HUDEP-2 (cell line): Measurements from ENCODE around the gene TPI1.

Experiments
- DNase-seq, 76 experiments: peaks; one replicate each; lab custom pipeline; 2025; ENCODE audit not compliant: unreplicated experiment in 76 of 76; lab: John Stamatoyannopoulos, UW

The TPI1 gene

DNA sequence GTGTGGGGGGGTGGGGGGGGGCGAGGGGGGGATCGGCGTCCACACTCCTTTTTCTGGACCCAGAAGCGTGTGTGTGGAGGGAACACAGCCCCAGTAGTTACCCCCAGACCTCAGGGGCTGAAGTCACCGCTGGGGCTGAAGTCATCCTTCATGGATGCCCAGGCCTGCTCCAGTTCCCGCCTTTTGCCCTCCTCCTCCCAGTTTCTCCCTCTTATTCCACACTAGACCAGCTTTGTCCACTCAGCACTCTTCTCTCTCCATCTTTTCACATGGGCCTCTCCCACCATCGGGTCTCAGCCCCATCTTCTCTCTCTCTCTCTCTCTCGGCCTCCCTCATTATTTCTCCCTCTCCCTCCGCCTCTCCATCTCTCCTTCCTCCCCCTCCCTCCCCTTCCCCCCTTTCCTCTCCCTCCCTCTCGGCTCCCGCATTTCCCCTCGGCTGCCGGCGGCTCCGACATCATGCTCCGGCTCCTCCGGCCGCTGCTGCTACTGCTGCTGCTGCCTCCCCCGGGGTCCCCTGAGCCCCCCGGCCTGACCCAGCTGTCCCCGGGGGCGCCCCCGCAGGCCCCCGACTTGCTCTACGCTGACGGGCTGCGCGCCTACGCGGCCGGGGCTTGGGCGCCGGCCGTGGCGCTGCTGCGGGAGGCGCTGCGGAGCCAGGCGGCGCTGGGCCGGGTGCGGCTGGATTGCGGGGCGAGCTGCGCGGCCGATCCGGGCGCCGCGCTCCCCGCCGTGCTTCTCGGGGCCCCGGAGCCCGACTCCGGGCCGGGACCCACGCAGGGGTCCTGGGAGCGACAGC is 39.1 kb upstream of the TPI1 start, which contains the start of gene P3H3:
P3H3 (plus strand) TSS at position 426 of the 799 bp plus-strand sequence; CDS start at position 460, 34 bp downstream.
- DNase-seq: no peak

DNA sequence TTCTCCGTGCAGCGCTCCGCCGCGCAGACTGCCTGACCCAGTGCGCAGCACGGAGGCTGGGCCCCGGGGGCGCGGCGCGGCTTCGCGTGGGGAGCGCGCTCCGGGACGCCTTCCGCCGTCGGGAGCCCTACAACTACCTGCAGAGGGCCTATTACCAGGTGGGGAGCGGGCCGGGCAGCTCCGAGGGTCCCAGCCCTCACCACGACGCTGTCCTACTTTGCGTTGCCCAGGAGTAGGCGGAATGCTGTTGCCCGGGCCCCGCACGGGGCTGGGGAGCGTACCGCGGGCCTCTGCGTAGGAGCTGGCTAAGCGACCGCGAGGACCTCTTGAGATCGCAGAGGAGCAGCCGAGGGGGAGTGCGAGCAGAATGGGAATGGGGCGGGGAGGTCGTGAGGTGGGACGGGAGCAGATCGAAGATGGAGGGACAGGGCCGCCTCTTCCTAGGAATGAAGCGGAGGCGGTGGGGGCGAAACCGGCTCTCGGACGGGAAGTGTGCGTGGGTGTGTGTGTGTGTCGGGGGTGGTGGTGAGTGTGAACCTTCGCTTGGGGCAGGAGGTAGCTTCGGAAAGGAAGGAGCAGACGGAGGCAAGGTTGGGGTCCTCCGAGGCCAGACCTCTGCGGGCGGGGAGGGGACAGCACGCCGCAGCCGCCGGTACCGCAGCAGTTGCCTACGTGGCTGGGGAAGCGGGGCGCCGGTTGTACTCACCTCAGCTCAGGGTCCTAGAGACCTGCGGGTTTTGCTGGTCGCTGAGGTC is 38.4 kb upstream of the TPI1 start:
- DNase-seq: no peak

DNA sequence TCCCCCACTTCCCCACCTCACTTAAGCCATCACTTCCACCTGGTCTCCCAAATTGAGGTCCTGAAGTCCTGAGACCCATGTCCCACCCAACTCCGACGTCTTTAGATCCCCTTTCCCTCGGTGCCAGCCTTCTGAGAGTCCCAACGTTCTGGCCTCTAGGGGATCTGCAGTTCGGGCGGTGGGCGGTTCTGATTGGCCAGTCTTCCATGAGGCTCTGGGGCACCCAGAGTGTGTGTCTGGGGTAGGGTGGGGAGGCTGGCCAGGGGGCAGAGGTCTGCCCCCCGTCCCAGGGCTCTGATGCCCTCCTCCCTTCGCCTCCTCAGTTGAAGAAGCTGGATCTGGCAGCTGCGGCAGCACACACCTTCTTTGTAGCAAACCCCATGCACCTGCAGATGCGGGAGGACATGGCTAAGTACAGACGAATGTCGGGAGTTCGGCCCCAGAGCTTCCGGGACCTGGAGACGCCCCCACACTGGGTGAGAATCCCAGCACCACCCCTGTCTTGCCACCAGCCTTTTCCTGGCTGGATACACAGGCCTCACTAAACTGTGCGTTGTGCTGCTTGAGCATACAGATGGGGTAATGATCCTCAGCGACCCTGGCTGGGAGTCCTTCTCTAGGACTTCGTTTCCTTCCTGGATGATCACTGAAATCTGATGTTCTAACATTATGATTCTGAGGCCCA is 37.7 kb upstream of the TPI1 start:
- no peak for DNase-seq

DNA sequence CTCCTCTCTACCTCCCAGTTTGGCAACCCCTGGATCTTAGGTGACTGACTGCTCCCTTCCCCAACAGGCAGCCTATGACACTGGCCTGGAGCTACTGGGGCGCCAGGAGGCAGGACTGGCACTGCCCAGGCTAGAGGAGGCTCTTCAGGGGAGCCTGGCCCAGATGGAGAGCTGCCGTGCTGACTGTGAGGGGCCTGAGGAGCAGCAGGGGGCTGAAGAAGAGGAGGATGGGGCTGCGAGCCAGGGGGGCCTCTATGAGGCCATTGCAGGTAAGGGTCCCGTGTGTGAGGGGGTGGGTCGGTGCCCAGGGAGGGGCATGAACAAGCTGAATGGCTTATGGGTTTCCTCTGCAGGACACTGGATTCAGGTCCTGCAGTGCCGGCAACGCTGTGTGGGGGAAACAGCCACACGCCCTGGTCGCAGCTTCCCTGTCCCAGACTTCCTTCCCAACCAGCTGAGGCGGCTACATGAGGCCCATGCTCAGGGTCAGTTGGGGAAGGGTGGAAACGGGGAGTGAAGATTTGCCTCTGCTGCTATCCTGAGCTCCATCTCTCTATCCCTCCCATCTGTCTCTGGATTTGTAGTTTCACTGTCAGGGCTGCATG is 36.9 kb upstream of the TPI1 start:
- DNase-seq: no peak

DNA sequence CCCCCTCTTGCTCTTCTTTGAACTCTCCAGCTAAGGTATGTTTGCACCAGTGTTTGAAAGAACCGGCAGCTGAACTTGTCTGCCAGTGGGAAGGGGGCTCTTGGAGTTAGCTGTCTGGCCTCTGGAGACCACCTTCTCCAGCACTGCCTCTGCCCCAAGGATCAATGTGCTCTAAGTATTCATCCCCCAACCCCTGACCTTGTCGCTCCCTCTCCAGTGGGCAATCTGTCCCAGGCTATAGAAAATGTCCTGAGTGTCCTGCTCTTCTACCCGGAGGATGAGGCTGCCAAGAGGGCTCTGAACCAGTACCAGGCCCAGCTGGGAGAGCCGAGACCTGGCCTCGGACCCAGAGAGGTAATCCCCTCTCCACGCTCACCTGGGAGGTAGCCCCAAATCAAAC is 36.3 kb upstream of the TPI1 start:
- no peak for DNase-seq

DNA sequence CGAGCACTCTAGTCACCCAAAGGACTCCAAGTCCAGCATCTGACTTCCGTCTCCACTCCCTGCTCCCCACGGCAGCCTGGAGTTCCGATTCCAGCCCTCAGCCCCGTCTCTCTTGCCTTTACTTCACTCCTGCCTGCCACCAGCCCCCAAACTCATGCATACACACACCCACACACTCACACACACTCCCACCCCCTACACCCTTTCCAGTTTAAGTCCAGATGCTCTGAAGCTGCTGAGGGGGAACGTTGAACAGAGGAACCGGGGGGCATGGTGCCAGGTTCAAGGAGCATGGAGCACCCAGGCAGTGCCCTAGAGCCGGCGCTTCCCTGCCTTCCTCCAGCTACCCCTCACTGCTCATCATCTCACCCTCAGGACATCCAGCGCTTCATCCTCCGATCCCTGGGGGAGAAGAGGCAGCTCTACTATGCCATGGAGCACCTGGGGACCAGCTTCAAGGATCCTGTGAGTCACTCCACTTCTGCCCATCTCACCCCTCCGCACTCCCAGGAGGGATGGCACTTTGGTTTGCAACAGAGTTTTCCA is 35.8 kb upstream of the TPI1 start:
- no peak for DNase-seq

DNA sequence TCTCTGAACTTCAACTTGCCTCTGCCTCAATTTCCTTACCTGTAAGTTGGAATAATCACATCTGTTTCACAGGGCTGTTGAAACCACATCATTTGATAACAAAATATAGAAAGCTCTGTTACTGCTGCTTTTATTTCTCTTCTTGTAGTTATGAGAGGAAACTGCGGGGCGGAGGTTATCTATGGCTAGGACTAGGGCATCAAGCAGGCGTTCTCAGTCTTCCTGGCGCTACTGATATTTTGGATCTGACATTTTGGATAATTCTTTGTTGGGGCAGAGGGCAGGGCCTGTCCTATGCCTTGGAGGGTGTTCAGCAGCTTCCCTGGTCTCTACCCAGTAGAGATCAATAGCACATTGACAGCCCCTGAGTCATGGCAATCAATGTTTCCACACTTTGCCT is 35.2 kb upstream of the TPI1 start:
- DNase-seq: no peak

DNA sequence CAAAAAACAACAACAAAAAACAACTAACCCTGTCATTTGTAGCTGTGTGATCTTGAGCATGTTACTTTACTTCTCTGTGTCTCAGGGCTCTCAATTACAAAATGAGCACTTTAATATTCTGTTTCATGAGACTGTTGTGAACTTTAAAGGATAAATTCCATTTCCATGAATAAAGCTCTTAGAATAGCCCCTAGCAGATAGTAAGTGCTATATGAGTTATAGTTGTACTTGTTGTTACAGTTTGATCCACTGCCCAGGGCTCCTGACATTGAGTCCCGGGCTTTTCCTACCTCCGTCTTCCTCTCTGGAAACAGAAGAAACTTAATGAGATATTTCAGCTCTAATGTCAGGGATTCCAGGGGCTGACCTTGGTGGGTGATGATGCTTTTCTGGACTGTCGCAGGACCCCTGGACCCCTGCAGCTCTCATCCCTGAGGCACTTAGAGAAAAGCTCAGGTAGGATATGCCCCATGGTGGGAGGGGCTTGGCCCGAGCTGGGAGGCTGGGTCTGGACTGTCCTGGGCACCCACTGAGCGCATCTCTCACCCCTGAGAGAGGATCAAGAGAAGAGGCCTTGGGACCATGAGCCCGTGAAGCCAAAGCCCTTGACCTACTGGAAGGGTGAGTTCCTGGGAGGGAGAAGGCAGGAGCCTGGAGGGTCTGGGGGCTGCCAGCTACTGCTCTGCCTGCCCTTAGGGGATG is 34.0 kb upstream of the TPI1 start:
- DNase-seq: no peak

DNA sequence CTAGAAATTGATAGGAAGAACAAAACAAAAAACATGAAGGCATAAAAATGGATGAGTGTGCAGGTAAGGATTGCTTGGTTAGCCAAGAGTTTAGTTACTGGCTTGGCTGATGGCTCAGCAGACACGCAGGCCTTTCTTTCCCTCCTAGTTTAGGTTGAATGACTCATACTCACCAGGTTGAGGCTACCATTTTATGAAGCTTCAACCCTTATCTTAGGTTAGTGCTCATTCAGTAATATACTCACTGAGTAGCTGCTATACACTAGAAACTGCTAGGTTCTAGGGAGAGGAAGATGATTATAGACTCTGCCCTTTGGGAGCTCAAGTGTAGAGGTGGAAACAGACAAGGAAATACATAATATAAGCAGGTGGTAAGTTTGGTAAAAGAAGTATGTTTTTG is 33.1 kb upstream of the TPI1 start:
- DNase-seq: no peak

DNA sequence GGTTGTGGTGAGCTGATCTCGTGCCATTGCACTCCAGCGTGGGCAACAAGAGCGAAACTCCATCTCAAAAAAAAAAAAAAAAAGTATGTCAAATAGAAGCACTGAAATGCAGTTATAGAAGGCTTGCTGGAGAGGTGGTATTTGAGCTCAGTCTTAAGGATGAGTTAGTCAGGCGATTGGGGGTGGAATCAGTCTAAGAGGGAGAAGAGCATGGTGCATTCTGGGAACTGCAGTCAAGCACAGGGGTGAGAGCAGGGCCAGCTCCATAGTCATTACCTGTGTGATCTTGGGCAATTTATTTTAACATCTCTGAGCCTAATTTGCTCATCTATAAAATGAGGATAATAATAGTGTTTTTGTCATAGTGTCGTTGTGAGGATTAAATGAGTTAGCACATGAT is 32.5 kb upstream of the TPI1 start:
- DNase-seq: no peak

DNA sequence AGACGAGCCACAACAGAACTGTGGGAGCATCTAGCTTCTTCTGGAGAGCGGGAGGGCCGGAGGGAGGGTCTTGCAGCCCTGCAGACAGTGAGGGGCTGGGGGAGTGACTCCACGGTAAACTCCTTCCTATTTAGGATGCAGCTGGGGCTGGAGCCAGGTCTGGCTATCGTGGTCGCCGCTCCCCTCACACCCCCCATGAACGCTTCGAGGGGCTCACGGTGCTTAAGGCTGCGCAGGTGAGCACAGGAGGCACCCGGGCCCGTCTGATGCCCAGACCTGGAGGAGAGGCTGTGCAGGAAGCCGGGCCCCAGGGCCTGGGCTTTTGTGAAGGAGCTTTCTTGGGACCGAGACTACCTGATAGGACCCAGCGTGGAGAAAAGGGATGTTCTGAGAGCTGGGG is 30.5 kb upstream of the TPI1 start:
- no peak for DNase-seq

DNA sequence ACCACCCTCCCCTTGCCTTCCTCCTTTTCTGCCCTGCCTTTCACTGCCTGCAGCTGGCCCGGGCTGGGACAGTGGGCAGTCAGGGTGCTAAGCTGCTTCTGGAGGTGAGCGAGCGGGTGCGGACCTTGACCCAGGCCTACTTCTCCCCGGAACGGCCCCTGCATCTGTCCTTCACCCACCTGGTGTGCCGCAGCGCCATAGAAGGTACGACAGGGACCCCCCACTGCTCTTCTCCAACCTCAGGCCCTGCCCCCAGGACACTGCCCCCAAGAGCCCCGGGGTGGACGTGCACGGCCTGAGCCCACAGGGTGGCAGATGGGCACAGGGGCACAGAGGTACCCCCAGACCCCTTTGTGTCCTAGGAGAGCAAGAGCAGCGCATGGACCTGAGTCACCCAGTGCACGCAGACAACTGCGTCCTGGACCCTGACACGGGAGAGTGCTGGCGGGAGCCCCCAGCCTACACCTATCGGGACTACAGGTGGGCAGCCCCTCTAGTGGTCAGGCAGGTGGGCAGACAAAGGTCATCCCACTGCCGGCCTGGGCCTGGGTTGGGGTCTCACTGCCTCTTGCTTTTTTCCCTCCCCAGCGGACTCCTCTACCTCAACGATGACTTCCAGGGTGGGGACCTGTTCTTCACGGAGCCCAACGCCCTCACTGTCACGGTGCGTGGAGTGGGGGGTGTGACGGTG is 29.8 kb upstream of the TPI1 start:
- DNase-seq: no peak

DNA sequence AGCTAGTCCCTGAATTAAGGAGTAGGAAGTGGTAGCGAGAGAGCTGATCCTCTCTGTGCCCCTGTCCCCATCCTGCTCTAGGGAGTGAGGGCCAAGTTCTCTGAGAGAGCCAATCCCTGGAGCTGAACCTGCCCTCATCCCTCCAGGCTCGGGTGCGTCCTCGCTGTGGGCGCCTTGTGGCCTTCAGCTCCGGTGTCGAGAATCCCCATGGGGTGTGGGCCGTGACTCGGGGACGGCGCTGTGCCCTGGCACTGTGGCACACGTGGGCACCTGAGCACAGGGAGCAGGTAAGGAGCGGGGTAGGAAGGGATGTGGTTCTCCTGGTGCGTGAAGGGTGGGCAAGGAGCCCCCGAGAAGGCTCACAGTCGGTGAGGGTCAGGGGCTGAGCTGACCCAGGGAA is 28.5 kb upstream of the TPI1 start:
- DNase-seq: no peak

DNA sequence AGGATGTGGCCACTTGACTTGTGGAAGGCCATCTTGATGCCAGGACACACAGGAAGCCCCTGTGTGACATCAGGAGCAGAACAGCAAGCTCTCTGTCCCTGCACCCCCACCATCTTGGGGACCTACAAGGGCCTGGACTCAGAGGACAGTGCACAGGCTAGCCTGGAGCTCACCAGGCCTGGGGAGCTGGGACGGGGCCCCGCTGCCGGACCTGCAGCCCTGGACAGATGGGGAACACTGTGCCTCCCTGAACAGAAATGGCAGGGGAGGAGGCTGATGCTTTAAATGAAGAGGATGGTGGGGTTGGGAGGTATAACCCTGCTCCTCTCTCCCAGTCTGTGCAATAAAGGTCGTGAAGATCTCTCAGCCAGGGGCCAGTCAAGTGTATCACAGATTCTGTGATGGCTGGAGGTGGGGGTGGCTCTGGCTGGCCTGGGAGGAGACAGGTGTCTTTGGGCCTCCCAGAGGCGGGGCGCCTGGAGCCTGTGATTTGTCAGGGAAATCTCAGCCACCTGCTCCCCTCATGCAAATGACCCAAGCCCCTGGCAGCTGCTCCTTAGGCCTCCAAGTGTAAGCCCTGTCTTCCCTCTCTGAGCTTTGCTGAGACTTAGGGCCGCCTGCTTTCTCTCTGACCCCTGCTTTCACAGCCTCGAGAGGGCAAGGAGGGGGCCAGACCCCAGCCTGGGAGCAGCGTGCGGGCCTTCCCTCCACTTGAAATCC is 27.7 kb upstream of the TPI1 start:
- DNase-seq: no peak

DNA sequence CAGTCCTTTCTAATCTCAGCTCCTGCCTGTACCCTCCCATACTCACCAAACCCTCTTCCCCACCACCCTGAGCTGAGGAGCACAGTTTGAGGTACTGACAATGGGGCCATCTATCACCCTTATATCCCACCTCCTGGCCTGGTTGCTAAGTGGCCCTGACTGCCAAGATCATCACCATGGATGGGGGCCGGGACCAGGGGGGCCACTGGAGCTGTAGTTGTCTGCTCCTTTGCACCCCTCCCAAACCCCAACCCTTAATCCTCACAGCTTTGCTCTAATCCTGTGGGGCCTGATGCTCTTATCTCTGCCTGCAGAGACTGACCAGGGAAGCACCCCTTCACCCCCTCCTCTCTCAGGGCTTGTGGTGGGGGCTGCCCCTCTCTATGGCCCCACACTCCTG is 27.0 kb upstream of the TPI1 start:
- DNase-seq: no peak

DNA sequence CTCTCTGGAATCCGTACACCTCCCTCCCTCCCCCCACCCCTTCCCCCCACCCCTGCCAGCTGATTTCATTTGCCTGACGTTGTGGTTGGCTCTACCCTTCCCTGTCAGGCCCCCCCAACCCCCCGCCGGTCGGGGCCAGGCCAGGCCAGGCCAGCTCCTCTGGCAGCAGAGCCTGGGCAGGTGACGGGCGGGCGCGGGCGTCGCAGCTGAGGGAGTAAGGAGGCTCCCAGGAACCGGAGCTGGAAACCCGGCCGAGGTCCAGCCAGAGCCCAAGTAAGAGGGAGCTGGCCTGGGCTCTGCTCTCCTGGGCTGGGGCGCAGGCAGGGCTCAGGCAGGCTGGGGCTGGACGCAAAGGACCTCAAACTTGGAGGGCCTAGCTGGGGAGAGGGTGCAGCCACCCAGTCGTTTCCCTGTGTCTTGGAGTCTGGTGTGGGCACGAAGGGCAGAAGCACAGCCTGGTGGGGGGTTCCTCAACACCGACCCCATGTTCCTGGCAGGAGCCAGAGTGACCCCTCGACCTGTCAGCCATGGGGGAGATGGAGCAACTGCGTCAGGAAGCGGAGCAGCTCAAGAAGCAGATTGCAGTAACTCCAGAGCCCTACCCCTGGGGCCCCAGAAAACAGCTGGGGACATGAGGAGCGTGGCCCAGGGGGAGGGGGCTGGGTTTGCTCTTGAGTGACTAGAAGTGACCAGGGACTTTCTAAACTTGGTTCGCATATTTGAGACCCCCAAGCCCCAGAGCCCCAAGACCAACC is 26.4 kb upstream of the TPI1 start, which contains the start of gene GNB3:
GNB3 (plus strand) TSS at position 165 of the 755 bp plus-strand sequence; CDS start at position 528, 363 bp downstream.
- no peak for DNase-seq

DNA sequence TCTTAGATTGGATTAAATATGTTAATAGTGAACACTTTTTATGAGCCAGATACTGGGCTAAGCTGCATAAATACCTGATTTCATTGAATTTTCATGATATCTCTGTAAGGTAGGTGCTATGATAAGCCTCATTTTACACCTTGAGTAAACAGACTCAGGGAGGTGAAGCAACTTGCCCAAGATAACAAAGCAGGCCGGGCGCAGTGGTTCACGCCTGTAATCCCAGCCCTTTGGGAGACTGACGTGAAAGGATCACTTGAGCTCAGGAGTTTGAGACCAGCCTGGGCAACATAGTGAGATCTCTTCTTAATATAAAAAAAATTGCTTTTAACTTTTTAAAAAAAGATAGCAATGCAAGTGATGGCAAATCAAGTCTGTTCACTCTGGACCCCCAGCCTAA is 25.3 kb upstream of the TPI1 start:
- no peak for DNase-seq
